GM12891 (cell line): ENCODE results near the gene MICAL1.

ENCODE experiments used
- DNase-seq: peaks from one replicate; pipeline ENCODE4 v3.0.0; 2011; ENCODE audit warnings: low spot score; ENCODE audit not compliant: insufficient read length
- FAIRE-seq: peaks from 2 replicates; lab custom pipeline; 2011; peaks lifted over from hg19 to GRCh38; lab: Jason Lieb, UNC
- PAX5 ChIP-seq: IDR thresholded peaks from 2 replicates; pipeline ENCODE4 v1.6.1; 2011; ENCODE audit warnings: low read length, moderate library complexity, mild to moderate bottlenecking; ENCODE audit not compliant: insufficient read depth, severe bottlenecking
- POLR2A ChIP-seq: IDR thresholded peaks from 2 replicates; pipeline ENCODE4 v1.6.1; 2011; ENCODE audit warnings: low read depth, low read length, control low read depth
- POLR2AphosphoS5 ChIP-seq: IDR thresholded peaks from 2 replicates; pipeline ENCODE4 v1.6.1; 2011; ENCODE audit warnings: low read depth, low read length, control low read depth
- POU2F2 ChIP-seq: IDR thresholded peaks from 2 replicates; pipeline ENCODE4 v1.6.1; 2011; ENCODE audit warnings: low read depth, mild to moderate bottlenecking, control low read depth, low read length, moderate library complexity
- SPI1 ChIP-seq: IDR thresholded peaks from 2 replicates; pipeline ENCODE4 v1.6.1; 2011; ENCODE audit warnings: low read depth, low read length, control low read depth
- TAF1 ChIP-seq: IDR thresholded peaks from 2 replicates; pipeline ENCODE4 v1.6.1; 2011; ENCODE audit warnings: low read depth, low read length, control low read depth

Gene MICAL1

GRCh38 chr6:109453594-109454495 lies 1.7 kb downstream of the MICAL1 start:
- FAIRE-seq (peak; percentile 82), DNase-seq (no peak)
- TF ChIP-seq POLR2A (no peak), SPI1 (no peak), POLR2AphosphoS5 (no peak), POU2F2 (no peak), PAX5 (no peak), TAF1 (no peak)

- TF ChIP-seq POLR2A = no peak
- no peak for TF ChIP-seq PAX5
- no peak for TF ChIP-seq POU2F2
- no peak for TF ChIP-seq SPI1
- TF ChIP-seq POLR2AphosphoS5 = no peak
- no peak for TF ChIP-seq TAF1
- DNase-seq = no peak
- FAIRE-seq = no peak
Measured at GRCh38 chr6:109453156-109453555, 2.4 kb downstream of the MICAL1 start.

- DNase-seq (no peak), FAIRE-seq (no peak)
- TF ChIP-seq PAX5 = no peak
- no peak for TF ChIP-seq POU2F2
Measured at GRCh38 chr6:109452181-109452580, 3.4 kb downstream of the MICAL1 start.

GRCh38 chr6:109451376-109451775 lies 4.2 kb downstream of the MICAL1 start:
- no peak for DNase-seq
- no peak for TF ChIP-seq POU2F2
- TF ChIP-seq POLR2A = no peak
- TF ChIP-seq TAF1 = no peak
- no peak for TF ChIP-seq SPI1
- no peak for TF ChIP-seq PAX5
- no peak for TF ChIP-seq POLR2AphosphoS5
- FAIRE-seq = no peak

GRCh38 chr6:109450801-109451200 lies 4.8 kb downstream of the MICAL1 start:
- no peak for TF ChIP-seq POU2F2
- TF ChIP-seq PAX5 = no peak
- TF ChIP-seq POLR2A = no peak
- TF ChIP-seq SPI1 = no peak
- TF ChIP-seq POLR2AphosphoS5 = no peak
- TF ChIP-seq TAF1 = no peak
- DNase-seq (no peak), FAIRE-seq (no peak)

- no peak for TF ChIP-seq POLR2A
- TF ChIP-seq TAF1 = no peak
- 0 out of 2 replicates have a peak, but pooled peaks have one; percentile 21 for TF ChIP-seq POLR2AphosphoS5
- no peak for TF ChIP-seq PAX5
- TF ChIP-seq POU2F2 = no peak
- TF ChIP-seq SPI1 = no peak
- FAIRE-seq (peak; percentile 80), DNase-seq (no peak)
Measured at GRCh38 chr6:109449795-109450673, 5.5 kb downstream of the MICAL1 start.

GRCh38 chr6:109449064-109449794 lies 6.3 kb downstream of the MICAL1 start:
- FAIRE-seq (no peak), DNase-seq (no peak)
- no peak for TF ChIP-seq POU2F2
- TF ChIP-seq POLR2AphosphoS5 = no peak
- no peak for TF ChIP-seq SPI1
- no peak for TF ChIP-seq PAX5
- no peak for TF ChIP-seq TAF1
- no peak for TF ChIP-seq POLR2A

- FAIRE-seq (no peak), DNase-seq (no peak)
- TF ChIP-seq PAX5 = no peak
- no peak for TF ChIP-seq SPI1
- no peak for TF ChIP-seq POLR2A
- TF ChIP-seq POU2F2 = no peak
- no peak for TF ChIP-seq TAF1
- no peak for TF ChIP-seq POLR2AphosphoS5
Measured at GRCh38 chr6:109448615-109449014, 7.0 kb downstream of the MICAL1 start.
